CD4-positive, alpha-beta T cell treated with Interleukin-6 for 4 hours (primary cell): ENCODE results near the gene MSL2.
"Not testable (repeated sequence)": the region's sequence is repeated elsewhere in the genome, so short reads cannot be mapped to it uniquely, and the experiment has no call there.

ENCODE experiments used
- DNase-seq: peaks from one replicate; pipeline ENCODE4 v3.0.0-alpha.2; 2020; ENCODE audit warnings: mixed read lengths

The MSL2 gene

GRCh38 chr3:136196064-136196400 lies at the start of gene MSL2:
TSS of gene MSL2 (minus strand) at chr3:136196335. CDS start at chr3:136195113, 1,222 bp downstream.
- no peak for DNase-seq

GRCh38 chr3:136245691-136246090 lies 49.6 kb upstream of the MSL2 start:
- no peak for DNase-seq

GRCh38 chr3:136239094-136239493 lies 43.0 kb upstream of the MSL2 start:
- DNase-seq: no peak

GRCh38 chr3:136237961-136238649 lies 42.0 kb upstream of the MSL2 start:
- no peak for DNase-seq

GRCh38 chr3:136237103-136237502 lies 41.0 kb upstream of the MSL2 start:
- DNase-seq: no peak

GRCh38 chr3:136236109-136236508 lies 40.0 kb upstream of the MSL2 start:
- no peak for DNase-seq

- DNase-seq: no peak
Observed at GRCh38 chr3:136235545-136235944, 39.4 kb upstream of the MSL2 start.

GRCh38 chr3:136232413-136232812 lies 36.3 kb upstream of the MSL2 start:
- no peak for DNase-seq

GRCh38 chr3:136222746-136223145 lies 26.6 kb upstream of the MSL2 start:
- DNase-seq: not testable (repeated sequence)

- no peak for DNase-seq
Observed at GRCh38 chr3:136211547-136211946, 15.4 kb upstream of the MSL2 start.

GRCh38 chr3:136209921-136210320 lies 13.8 kb upstream of the MSL2 start:
- DNase-seq: no peak

- no peak for DNase-seq
Observed at GRCh38 chr3:136207489-136208115, 11.5 kb upstream of the MSL2 start.

- DNase-seq: not testable (repeated sequence)
Observed at GRCh38 chr3:136199219-136199618, 3.1 kb upstream of the MSL2 start.

GRCh38 chr3:136198462-136199078 lies 2.4 kb upstream of the MSL2 start:
- DNase-seq: not testable (repeated sequence)

GRCh38 chr3:136197159-136197793 lies 1.1 kb upstream of the MSL2 start:
- DNase-seq: no peak

GRCh38 chr3:136196401-136197158 lies 445 bp upstream of the MSL2 start:
- DNase-seq: peak; percentile 100

- peak; percentile 76 for DNase-seq
Observed at GRCh38 chr3:136195258-136196063, 674 bp downstream of the MSL2 start.

GRCh38 chr3:136194409-136195257 lies 1.5 kb downstream of the MSL2 start:
- peak; percentile 67 for DNase-seq

GRCh38 chr3:136193278-136194054 lies 2.7 kb downstream of the MSL2 start:
- no peak for DNase-seq

- DNase-seq: no peak
Observed at GRCh38 chr3:136192831-136193230, 3.3 kb downstream of the MSL2 start.
